Neural cell (in vitro differentiated cells): Measurements from ENCODE around the gene GSS. TPM values are rescaled to one million over a fixed set of nuclear protein-coding genes. Genes with fewer than 3 reads are reported as not detected.

ENCODE experiments used
- H2AFZ ChIP-seq: fragments of 200-600, 300-800 bp; sonication (generic), shearing (Covaris generic); 2 replicates; pipeline ENCODE4 v1.6.0; 2014; ENCODE audit warnings: low read depth, mild to moderate bottlenecking, antibody characterized with exemption, low read length, moderate library complexity
- H3F3A ChIP-seq: fragments of 200-600 bp; shearing (Covaris generic); 2 replicates; pipeline ENCODE4 v1.6.1; 2016; ENCODE audit warnings: mild to moderate bottlenecking, moderate library complexity, mixed read lengths, antibody characterized with exemption, low read length; ENCODE audit not compliant: insufficient read depth, poor library complexity, severe bottlenecking
- H3K27ac ChIP-seq: fragments of 200-600, 300-800 bp; sonication (generic), shearing (Covaris generic); 2 replicates; pipeline ENCODE4 v1.5.1; 2014; ENCODE audit warnings: mild to moderate bottlenecking, low read length, moderate library complexity
- H3K27me3 ChIP-seq: fragments of 300-800, 200-600 bp; sonication (generic), shearing (Covaris generic); 2 replicates; pipeline ENCODE4 v1.6.0; 2014; ENCODE audit warnings: mild to moderate bottlenecking, low read depth, low read length, moderate library complexity; ENCODE audit not compliant: insufficient read depth
- H3K36me3 ChIP-seq: fragments of 300-800, 200-600 bp; sonication (generic), shearing (Covaris generic); 2 replicates; pipeline ENCODE4 v1.5.1; 2014; ENCODE audit warnings: mild to moderate bottlenecking, antibody characterized with exemption, low read length, moderate library complexity; ENCODE audit not compliant: insufficient read depth
- H3K4me2 ChIP-seq: fragments of 300-800, 200-600 bp; sonication (generic), shearing (Covaris generic); 2 replicates; pipeline ENCODE4 v1.6.0; 2014; ENCODE audit warnings: mild to moderate bottlenecking, low read length
- H3K4me3 ChIP-seq: fragments of 300-800, 200-600 bp; sonication (generic), shearing (Covaris generic); 2 replicates; pipeline ENCODE4 v1.5.1; 2014; ENCODE audit warnings: mild to moderate bottlenecking, low read length, moderate library complexity
- H3K79me2 ChIP-seq: fragments of 200-600 bp; shearing (Covaris generic); replicated peaks from 2 replicates; pipeline ENCODE4 v1.6.0; 2014; ENCODE audit warnings: mild to moderate bottlenecking, low read length, moderate library complexity; ENCODE audit not compliant: insufficient read depth
- H3K9ac ChIP-seq: fragments of 300-800, 200-600 bp; sonication (generic), shearing (Covaris generic); 2 replicates; pipeline ENCODE4 v1.6.1; 2016; ENCODE audit warnings: mild to moderate bottlenecking, low read length, mixed read lengths
- H3K9me2 ChIP-seq: fragments of 200-600 bp; shearing (Covaris generic); 2 replicates; pipeline ENCODE4 v1.6.1; 2016; ENCODE audit warnings: mild to moderate bottlenecking, low read length, mixed read lengths; ENCODE audit not compliant: insufficient read depth
- H3K9me3 ChIP-seq: fragments of 200-600, 300-800 bp; sonication (generic), shearing (Covaris generic); 2 replicates; pipeline ENCODE4 v1.6.1; 2016; ENCODE audit warnings: mild to moderate bottlenecking, mixed run types, low read length, moderate library complexity, mixed read lengths
- H4K20me1 ChIP-seq: fragments of 200-600 bp; shearing (Covaris generic); 2 replicates; pipeline ENCODE4 v1.6.1; 2016; ENCODE audit warnings: mild to moderate bottlenecking, mixed run types; ENCODE audit not compliant: insufficient read depth
- EP300 ChIP-seq: fragments of 450-650 bp; conservative IDR thresholded peaks from 2 replicates; pipeline ENCODE4 v1.6.1; 2014; ENCODE audit warnings: antibody characterized with exemption, mild to moderate bottlenecking, moderate library complexity; ENCODE audit not compliant: poor library complexity, severe bottlenecking
- EZH2 ChIP-seq: fragments of 200-600, 300-800 bp; shearing (Covaris generic), sonication (generic); IDR thresholded peaks from 2 replicates; pipeline ENCODE4 v1.6.1; 2014; ENCODE audit warnings: antibody characterized with exemption, low read length, borderline replicate concordance, mild to moderate bottlenecking; ENCODE audit not compliant: insufficient read depth, poor library complexity, severe bottlenecking
- MXI1 ChIP-seq: fragments of 450-650 bp; conservative IDR thresholded peaks from 2 replicates; pipeline ENCODE4 v1.6.1; 2014; ENCODE audit warnings: antibody characterized with exemption, mild to moderate bottlenecking; ENCODE audit not compliant: poor library complexity, severe bottlenecking
- POLR2AphosphoS5 ChIP-seq: IDR thresholded peaks from 2 replicates; pipeline ENCODE4 v1.6.1; 2012
- RAD21 ChIP-seq: fragments of 450-650 bp; conservative IDR thresholded peaks from 2 replicates; pipeline ENCODE4 v1.6.1; 2014; ENCODE audit warnings: antibody characterized with exemption, mild to moderate bottlenecking, moderate library complexity
- SMC3 ChIP-seq: fragments of 450-650 bp; conservative IDR thresholded peaks from 2 replicates; pipeline ENCODE4 v1.6.1; 2014; ENCODE audit warnings: antibody characterized with exemption, mild to moderate bottlenecking, moderate library complexity; ENCODE audit not compliant: poor library complexity
- TAF1 ChIP-seq: IDR thresholded peaks from 2 replicates; pipeline ENCODE4 v1.6.1; 2012; ENCODE audit warnings: low read depth
- polyA plus RNA-seq: library from polyadenylated mRNA; depleted of rRNA; stranded (reverse); fragments of >200 nt; gene quantifications from 2 replicates; pipeline ENCODE4 v1.2.3, GENCODE V29; 2014
- TF ChIP-seq, protein P1 (sequence below): IDR thresholded peaks from 2 replicates; pipeline ENCODE4 v1.6.1; 2012; ENCODE audit warnings: borderline replicate concordance
- TF ChIP-seq, protein P2 (sequence below): fragments of 450-650 bp; IDR thresholded peaks from 2 replicates; pipeline ENCODE4 v1.5.1; 2014; ENCODE audit warnings: antibody characterized with exemption, mild to moderate bottlenecking, moderate library complexity; ENCODE audit not compliant: poor library complexity, severe bottlenecking

GSS gene
- polyA plus RNA-seq, 1 donor from 2014 or later: 173 TPM

DNA sequence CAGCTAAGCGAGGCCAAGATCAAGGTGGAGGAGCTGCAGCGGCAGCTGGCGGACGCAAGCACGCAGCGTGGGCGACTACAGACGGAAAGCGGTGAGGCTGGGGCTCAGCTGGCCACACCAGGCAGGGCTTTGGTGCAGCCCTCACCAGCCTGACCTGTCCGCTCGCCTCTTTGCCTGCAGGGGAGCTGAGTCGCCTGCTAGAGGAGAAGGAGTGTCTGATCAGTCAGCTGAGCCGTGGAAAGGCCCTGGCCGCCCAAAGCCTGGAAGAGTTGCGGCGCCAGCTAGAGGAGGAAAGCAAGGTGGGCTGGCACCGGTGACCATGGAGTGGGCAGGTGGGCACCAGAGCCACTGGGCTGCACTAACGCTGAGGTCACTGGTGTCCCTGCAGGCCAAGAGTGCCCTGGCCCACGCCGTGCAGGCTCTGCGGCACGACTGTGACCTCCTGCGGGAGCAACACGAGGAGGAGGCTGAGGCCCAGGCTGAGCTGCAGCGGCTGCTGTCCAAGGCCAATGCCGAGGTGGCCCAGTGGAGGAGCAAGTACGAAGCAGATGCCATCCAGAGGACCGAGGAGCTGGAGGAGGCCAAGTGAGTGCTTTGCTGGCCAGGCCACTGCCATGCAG, 42.8 kb upstream of the GSS start:
- H3K4me2 ChIP-seq: no peak overlapping the region
- TF ChIP-seq POLR2AphosphoS5 (no peak), SMC3 (no peak), TAF1 (no peak)

DNA sequence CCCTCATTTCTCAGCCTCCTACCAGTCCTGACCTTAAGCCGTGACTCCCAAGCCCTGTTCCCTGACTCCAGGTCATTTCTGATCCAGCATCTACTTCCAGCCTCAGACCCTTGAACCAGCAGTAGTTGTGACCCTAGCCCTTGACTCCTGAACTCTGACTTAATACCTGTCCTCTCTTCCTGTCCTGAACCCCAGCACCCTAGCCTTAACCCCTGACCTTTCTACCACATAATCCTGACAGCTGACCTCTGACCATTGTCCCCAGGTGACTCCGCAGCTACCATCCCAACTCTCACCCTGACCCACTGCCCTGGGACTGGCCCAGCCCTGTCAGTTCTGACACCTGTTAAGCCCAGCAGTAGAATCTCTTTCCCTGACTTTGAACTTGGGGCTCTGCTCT, 42.2 kb upstream of the GSS start:
- Histone ChIP-seq H3K9me2 (no peaks in the 10 kb centered on the region), H3K4me2 (no peak overlapping the region), H3K36me3 (no peaks in the 10 kb centered on the region), H3K27me3 (no peaks in the 10 kb centered on the region), H3K4me3 (no peak overlapping the region), H3F3A (no peaks in the 10 kb centered on the region), H3K9me3 (no peaks in the 10 kb centered on the region), H4K20me1 (no peaks in the 10 kb centered on the region), H3K9ac (no peak overlapping the region), H3K79me2 (no peaks in the 10 kb centered on the region), H3K27ac (no peak overlapping the region), H2AFZ (no peak overlapping the region)
- TF ChIP-seq, protein P1, sequence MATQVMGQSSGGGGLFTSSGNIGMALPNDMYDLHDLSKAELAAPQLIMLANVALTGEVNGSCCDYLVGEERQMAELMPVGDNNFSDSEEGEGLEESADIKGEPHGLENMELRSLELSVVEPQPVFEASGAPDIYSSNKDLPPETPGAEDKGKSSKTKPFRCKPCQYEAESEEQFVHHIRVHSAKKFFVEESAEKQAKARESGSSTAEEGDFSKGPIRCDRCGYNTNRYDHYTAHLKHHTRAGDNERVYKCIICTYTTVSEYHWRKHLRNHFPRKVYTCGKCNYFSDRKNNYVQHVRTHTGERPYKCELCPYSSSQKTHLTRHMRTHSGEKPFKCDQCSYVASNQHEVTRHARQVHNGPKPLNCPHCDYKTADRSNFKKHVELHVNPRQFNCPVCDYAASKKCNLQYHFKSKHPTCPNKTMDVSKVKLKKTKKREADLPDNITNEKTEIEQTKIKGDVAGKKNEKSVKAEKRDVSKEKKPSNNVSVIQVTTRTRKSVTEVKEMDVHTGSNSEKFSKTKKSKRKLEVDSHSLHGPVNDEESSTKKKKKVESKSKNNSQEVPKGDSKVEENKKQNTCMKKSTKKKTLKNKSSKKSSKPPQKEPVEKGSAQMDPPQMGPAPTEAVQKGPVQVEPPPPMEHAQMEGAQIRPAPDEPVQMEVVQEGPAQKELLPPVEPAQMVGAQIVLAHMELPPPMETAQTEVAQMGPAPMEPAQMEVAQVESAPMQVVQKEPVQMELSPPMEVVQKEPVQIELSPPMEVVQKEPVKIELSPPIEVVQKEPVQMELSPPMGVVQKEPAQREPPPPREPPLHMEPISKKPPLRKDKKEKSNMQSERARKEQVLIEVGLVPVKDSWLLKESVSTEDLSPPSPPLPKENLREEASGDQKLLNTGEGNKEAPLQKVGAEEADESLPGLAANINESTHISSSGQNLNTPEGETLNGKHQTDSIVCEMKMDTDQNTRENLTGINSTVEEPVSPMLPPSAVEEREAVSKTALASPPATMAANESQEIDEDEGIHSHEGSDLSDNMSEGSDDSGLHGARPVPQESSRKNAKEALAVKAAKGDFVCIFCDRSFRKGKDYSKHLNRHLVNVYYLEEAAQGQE: no peak
- no peak for TF ChIP-seq SMC3
- TF ChIP-seq, protein P2, sequence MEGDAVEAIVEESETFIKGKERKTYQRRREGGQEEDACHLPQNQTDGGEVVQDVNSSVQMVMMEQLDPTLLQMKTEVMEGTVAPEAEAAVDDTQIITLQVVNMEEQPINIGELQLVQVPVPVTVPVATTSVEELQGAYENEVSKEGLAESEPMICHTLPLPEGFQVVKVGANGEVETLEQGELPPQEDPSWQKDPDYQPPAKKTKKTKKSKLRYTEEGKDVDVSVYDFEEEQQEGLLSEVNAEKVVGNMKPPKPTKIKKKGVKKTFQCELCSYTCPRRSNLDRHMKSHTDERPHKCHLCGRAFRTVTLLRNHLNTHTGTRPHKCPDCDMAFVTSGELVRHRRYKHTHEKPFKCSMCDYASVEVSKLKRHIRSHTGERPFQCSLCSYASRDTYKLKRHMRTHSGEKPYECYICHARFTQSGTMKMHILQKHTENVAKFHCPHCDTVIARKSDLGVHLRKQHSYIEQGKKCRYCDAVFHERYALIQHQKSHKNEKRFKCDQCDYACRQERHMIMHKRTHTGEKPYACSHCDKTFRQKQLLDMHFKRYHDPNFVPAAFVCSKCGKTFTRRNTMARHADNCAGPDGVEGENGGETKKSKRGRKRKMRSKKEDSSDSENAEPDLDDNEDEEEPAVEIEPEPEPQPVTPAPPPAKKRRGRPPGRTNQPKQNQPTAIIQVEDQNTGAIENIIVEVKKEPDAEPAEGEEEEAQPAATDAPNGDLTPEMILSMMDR: no peak

More for the DNA sequence above, 42.8 kb upstream of the GSS start:
- no peak overlapping the region for H3K27ac ChIP-seq
- H3K36me3 ChIP-seq: no peaks in the 10 kb centered on the region
- no peaks in the 10 kb centered on the region for H4K20me1 ChIP-seq
- H3K9ac ChIP-seq: no peak overlapping the region
- H2AFZ ChIP-seq: no peak overlapping the region
- H3K9me3 ChIP-seq: no peaks in the 10 kb centered on the region
- no peak overlapping the region for H3K4me3 ChIP-seq
- no peaks in the 10 kb centered on the region for H3F3A ChIP-seq
- no peaks in the 10 kb centered on the region for H3K79me2 ChIP-seq
- H3K27me3 ChIP-seq: no peaks in the 10 kb centered on the region
- no peaks in the 10 kb centered on the region for H3K9me2 ChIP-seq

GRCh38 chr20:34997131-34997561, 41.5 kb upstream of the GSS start:
- H3K27ac ChIP-seq: no peak overlapping the region
- no peaks in the 10 kb centered on the region for H3K27me3 ChIP-seq
- H3F3A ChIP-seq: no peaks in the 10 kb centered on the region
- no peaks in the 10 kb centered on the region for H3K36me3 ChIP-seq
- no peak overlapping the region for H2AFZ ChIP-seq
- H3K9me2 ChIP-seq: no peaks in the 10 kb centered on the region
- no peak overlapping the region for H3K9ac ChIP-seq
- H3K4me3 ChIP-seq: no peak overlapping the region
- H3K9me3 ChIP-seq: no peaks in the 10 kb centered on the region
- no peaks in the 10 kb centered on the region for H4K20me1 ChIP-seq
- no peaks in the 10 kb centered on the region for H3K79me2 ChIP-seq
- no peak overlapping the region for H3K4me2 ChIP-seq
- TF ChIP-seq POLR2AphosphoS5 (no peak), EZH2 (no peak), SMC3 (no peak), TAF1 (no peak), RAD21 (no peak), EP300 (no peak), MXI1 (no peak)
- TF ChIP-seq, protein P2: no peak
- TF ChIP-seq, protein P1: no peak
